WTC11 (cell line): ENCODE data around the gene CERT1.

Experiments
- ATF2 ChIP-seq: sonication (generic); formaldehyde crosslinking; IDR thresholded peaks from 2 replicates; pipeline ENCODE4 v1.8.1; 2022; ENCODE audit warnings: low read depth, missing genetic modification reagents, borderline replicate concordance
- CBFB ChIP-seq: sonication (generic); formaldehyde crosslinking; IDR thresholded peaks from 2 replicates; pipeline ENCODE4 v1.8.1; 2022; ENCODE audit warnings: mild to moderate bottlenecking, low read depth, missing genetic modification reagents
- ESRRA ChIP-seq: sonication (generic); formaldehyde crosslinking; IDR thresholded peaks from 2 replicates; pipeline ENCODE4 v1.8.1; 2022; ENCODE audit warnings: mild to moderate bottlenecking, missing genetic modification reagents, borderline replicate concordance
- JAZF1 ChIP-seq: fragments of 250-450 bp; sonication (Bioruptor Pico); IDR thresholded peaks from 2 replicates; pipeline ENCODE4 v1.9.0; 2021; ENCODE audit warnings: moderate library complexity, mild to moderate bottlenecking, inconsistent platforms
- NFYB ChIP-seq: sonication (generic); formaldehyde crosslinking; conservative IDR thresholded peaks from 2 replicates; pipeline ENCODE4 v1.8.0; 2022; ENCODE audit warnings: low read depth, missing genetic modification reagents
- TF ChIP-seq, protein P1 (sequence below): fragments of 200-600 bp; IDR thresholded peaks from 2 replicates; pipeline ENCODE4 v1.8.0; 2022; ENCODE audit warnings: antibody characterized with exemption
- TF ChIP-seq, protein P2 (sequence below): sonication (generic); formaldehyde crosslinking; conservative IDR thresholded peaks from 2 replicates; pipeline ENCODE4 v1.8.1; 2022; ENCODE audit warnings: mild to moderate bottlenecking, missing genetic modification reagents
- TF ChIP-seq, protein P3 (sequence below): fragments of 250-450 bp; sonication (Bioruptor Pico); IDR thresholded peaks from 2 replicates; pipeline ENCODE4 v2.1.2; 2022; ENCODE audit warnings: mild to moderate bottlenecking, moderate library complexity

- TF ChIP-seq, protein P1, sequence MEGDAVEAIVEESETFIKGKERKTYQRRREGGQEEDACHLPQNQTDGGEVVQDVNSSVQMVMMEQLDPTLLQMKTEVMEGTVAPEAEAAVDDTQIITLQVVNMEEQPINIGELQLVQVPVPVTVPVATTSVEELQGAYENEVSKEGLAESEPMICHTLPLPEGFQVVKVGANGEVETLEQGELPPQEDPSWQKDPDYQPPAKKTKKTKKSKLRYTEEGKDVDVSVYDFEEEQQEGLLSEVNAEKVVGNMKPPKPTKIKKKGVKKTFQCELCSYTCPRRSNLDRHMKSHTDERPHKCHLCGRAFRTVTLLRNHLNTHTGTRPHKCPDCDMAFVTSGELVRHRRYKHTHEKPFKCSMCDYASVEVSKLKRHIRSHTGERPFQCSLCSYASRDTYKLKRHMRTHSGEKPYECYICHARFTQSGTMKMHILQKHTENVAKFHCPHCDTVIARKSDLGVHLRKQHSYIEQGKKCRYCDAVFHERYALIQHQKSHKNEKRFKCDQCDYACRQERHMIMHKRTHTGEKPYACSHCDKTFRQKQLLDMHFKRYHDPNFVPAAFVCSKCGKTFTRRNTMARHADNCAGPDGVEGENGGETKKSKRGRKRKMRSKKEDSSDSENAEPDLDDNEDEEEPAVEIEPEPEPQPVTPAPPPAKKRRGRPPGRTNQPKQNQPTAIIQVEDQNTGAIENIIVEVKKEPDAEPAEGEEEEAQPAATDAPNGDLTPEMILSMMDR, result no peak
- TF ChIP-seq ESRRA (CRISPR knock-in tag), result no peak
- no peak for TF ChIP-seq ATF2 (CRISPR knock-in tag)
- TF ChIP-seq CBFB, result no peak
- no peak for TF ChIP-seq JAZF1 (CRISPR knock-in tag)
- TF ChIP-seq, protein P2, sequence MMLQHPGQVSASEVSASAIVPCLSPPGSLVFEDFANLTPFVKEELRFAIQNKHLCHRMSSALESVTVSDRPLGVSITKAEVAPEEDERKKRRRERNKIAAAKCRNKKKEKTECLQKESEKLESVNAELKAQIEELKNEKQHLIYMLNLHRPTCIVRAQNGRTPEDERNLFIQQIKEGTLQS (CRISPR knock-in tag), result no peak
- TF ChIP-seq, protein P3, sequence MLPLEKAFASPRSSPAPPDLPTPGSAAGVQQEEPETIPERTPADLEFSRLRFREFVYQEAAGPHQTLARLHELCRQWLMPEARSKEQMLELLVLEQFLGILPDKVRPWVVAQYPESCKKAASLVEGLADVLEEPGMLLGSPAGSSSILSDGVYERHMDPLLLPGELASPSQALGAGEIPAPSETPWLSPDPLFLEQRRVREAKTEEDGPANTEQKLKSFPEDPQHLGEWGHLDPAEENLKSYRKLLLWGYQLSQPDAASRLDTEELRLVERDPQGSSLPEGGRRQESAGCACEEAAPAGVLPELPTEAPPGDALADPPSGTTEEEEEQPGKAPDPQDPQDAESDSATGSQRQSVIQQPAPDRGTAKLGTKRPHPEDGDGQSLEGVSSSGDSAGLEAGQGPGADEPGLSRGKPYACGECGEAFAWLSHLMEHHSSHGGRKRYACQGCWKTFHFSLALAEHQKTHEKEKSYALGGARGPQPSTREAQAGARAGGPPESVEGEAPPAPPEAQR (CRISPR knock-in tag), result no peak
- TF ChIP-seq NFYB (CRISPR knock-in tag), result no peak
These were observed 41.9 kb upstream of the CERT1 start for GRCh38 chr5:75553358-75553757.
